Endothelial cell of hepatic sinusoid (primary cell): ENCODE data around the gene GPR62.

Experiments used
- in situ Hi-C: cut with HindIII; loops from 2 replicates; pipeline ENCODE4 v1.10.0; 2017; ENCODE audit warnings: low sequenced_read_pairs

Gene GPR62

GRCh38 chr3:52006017-52006819, 51.0 kb downstream of the GPR62 start:
- in situ Hi-C loops: no loop called here

- in situ Hi-C loops: no loop called here
Observed at GRCh38 chr3:52006820-52007133, 51.6 kb downstream of the GPR62 start.
